Thoracic aorta (tissue), 2 donors: Measurements from ENCODE around the gene STARD3NL. TPM values are rescaled to one million over a fixed set of nuclear protein-coding genes. Genes with fewer than 3 reads are reported as not detected.

Experiments
- ATAC-seq: fragments of 150-250 bp; one replicate; pipeline ENCODE4 v1.8.0; 2017; ENCODE audit warnings: low read depth; ENCODE audit not compliant: insufficient number of reproducible peaks, low FRiP score
- DNase-seq: peaks from one replicate; pipeline ENCODE4 v3.0.0-alpha.2; 2020; ENCODE audit warnings: low spot score
- H3K27ac ChIP-seq, 2 donors: fragments of 200-600 bp; sonication (generic); 1 replicate in 1 of 2; 2 replicates in 1 of 2; pipeline ENCODE4 v1.5.1; 2016; ENCODE audit warnings: mild to moderate bottlenecking in 2 of 2, moderate library complexity in 2 of 2
- H3K27me3 ChIP-seq: fragments of 200-600 bp; sonication (generic); replicated peaks from 2 replicates; pipeline ENCODE4 v1.6.0; 2016; ENCODE audit warnings: mild to moderate bottlenecking; ENCODE audit not compliant: insufficient read depth
- H3K36me3 ChIP-seq: fragments of 200-600 bp; sonication (generic); one replicate; pipeline ENCODE4 v1.5.1; 2016
- H3K4me1 ChIP-seq, 2 donors: fragments of 200-600 bp; sonication (generic); 1 replicate in 1 of 2; 2 replicates in 1 of 2; pipeline versions ENCODE4 v1.5.1 to v1.6.0; 2016; ENCODE audit warnings: low read depth in 2 of 2, mild to moderate bottlenecking in 1 of 2; ENCODE audit not compliant: control insufficient read depth in 1 of 2
- H3K4me3 ChIP-seq: fragments of 200-600 bp; sonication (generic); 2 replicates; pipeline ENCODE4 v1.5.1; 2016; ENCODE audit warnings: mild to moderate bottlenecking
- H3K9me3 ChIP-seq: fragments of 200-600 bp; sonication (generic); 2 replicates; pipeline ENCODE4 v1.5.1; 2016
- CTCF ChIP-seq: fragments of 200-600 bp; sonication (generic); IDR thresholded peaks from one replicate; pipeline ENCODE4 v1.5.1; 2019; ENCODE audit warnings: antibody characterized with exemption
- total RNA-seq, 2 donors: library from RNA; depleted of rRNA; stranded (reverse); fragments of >200 nt; gene quantifications; one replicate each; pipeline versions ENCODE4 v1.1.0 to v1.2.3, GENCODE V29; 2016

The STARD3NL gene
- total RNA-seq: 10 to 100 TPM; 24.8 to 27.6 TPM

GRCh38 chr7:38178004-38178694 is at the start of gene STARD3NL:
Gene STARD3NL, plus strand, starts transcription at chr7:38178245. Its CDS starts 29,260 bp downstream, at chr7:38207505.
- peak; percentile 100 for DNase-seq
- no peaks in the 10 kb centered on the region for H3K27me3 ChIP-seq
- H3K9me3 ChIP-seq: no peaks in the 10 kb centered on the region
- H3K4me3 ChIP-seq: peak within 1 kb of the TSS; percentile 97
- peak within 1 kb of the TSS; percentile 92 to 93 for H3K27ac ChIP-seq
- ATAC-seq: peak; percentile 99
- H3K36me3 ChIP-seq: no peaks in the 10 kb centered on the region
- TF ChIP-seq CTCF: peak; percentile 16
- H3K4me1 ChIP-seq: peaks cover 19 to 22% of the 10 kb centered on the region in 2 donors

DNA sequence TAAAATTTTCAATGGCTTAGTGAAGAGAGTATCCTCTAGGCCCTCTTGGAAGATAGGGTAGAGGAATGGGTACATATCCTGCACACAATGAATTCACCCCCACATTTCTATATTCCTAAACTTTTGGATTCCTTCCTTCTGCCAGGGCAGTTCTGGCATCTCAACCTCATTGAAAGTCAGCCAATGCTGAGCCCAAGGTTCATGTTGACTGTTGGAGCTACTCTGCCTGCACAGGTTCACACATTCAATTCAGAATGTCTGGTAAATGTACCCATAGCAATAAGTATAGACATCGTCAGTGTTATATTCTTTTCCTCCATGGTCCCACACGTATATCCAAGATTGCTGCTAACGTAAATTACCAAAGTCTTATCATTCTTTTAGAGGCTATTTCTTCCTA is 48.9 kb upstream of the STARD3NL start:
- no peak overlapping the region for H3K27ac ChIP-seq
- H3K4me1 ChIP-seq: no peaks in the 10 kb centered on the region
- H3K4me3 ChIP-seq: no peak overlapping the region
- no peaks in the 10 kb centered on the region for H3K36me3 ChIP-seq
- no peaks in the 10 kb centered on the region for H3K27me3 ChIP-seq
- no peak for TF ChIP-seq CTCF
- DNase-seq: no peak
- H3K9me3 ChIP-seq: no peaks in the 10 kb centered on the region
- no peak for ATAC-seq

DNA sequence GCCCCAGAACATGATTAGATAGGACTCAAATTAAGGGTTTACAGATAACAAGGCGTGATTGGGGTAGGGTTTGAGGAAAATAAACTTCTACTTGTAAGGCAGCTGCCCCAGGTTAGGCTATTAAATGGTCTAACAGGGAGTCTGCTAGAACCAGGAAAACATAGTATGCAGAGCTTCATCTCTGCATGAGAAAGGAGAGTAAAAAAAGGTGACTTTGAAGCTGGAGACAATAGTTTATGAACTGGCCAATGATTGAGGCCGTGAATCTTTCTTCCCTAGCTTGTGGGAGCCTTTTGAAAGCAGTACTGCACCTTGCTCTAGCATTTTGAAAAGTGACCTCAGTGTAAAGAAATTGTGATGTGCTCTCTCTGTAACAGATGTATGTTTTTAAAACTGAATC is 48.5 kb upstream of the STARD3NL start:
- no peak overlapping the region for H3K4me3 ChIP-seq
- H3K4me1 ChIP-seq: no peaks in the 10 kb centered on the region
- DNase-seq (no peak), ATAC-seq (no peak)
- H3K27me3 ChIP-seq: no peaks in the 10 kb centered on the region
- no peak overlapping the region for H3K27ac ChIP-seq
- H3K36me3 ChIP-seq: no peaks in the 10 kb centered on the region
- TF ChIP-seq CTCF: no peak
- no peaks in the 10 kb centered on the region for H3K9me3 ChIP-seq

DNA sequence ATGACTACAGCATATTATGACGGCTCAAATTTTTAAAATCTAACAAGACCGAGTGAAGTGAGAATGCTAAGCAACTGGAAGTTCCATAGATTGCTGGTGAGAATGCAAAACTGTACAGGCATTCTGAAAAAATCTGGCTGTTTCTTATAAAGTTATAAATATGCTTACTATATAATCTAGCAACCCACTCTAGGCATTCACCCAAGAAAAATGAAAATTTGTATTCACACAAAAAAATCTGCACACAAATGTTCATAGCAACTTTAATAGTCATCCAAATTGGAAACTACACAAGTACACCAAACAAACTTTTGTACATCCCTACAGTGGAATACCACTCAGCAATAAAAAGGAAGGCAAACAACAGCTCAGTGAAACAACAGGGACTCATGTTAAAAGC is 39.9 kb upstream of the STARD3NL start:
- no peaks in the 10 kb centered on the region for H3K9me3 ChIP-seq
- DNase-seq: no peak
- no peak overlapping the region for H3K27ac ChIP-seq
- no peaks in the 10 kb centered on the region for H3K27me3 ChIP-seq
- ATAC-seq: no peak
- H3K36me3 ChIP-seq: no peaks in the 10 kb centered on the region
- no peak overlapping the region for H3K4me3 ChIP-seq
- TF ChIP-seq CTCF: no peak
- H3K4me1 ChIP-seq: no peaks in the 10 kb centered on the region

DNA sequence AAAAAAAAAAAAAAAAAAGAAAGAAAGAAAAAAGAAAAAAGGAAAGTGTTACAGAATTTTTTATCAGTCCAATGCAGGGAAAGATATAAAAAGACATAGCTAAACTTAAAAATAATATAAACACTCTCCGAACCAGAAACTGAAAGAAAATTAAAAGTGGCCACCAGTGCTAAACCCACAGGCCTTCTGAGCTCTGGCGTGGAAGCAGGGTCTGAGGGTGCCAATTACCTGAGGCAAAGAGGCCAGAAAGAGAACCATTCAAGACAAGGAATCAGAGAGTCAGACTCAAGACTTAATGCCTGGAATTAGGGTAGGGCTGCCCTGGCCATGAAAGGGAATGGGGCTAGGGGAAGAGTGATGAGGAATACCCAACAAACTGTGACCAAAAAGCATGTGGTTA is 36.9 kb upstream of the STARD3NL start:
- no peaks in the 10 kb centered on the region for H3K4me1 ChIP-seq
- DNase-seq (no peak), ATAC-seq (no peak)
- H3K9me3 ChIP-seq: no peaks in the 10 kb centered on the region
- no peak for TF ChIP-seq CTCF
- H3K27ac ChIP-seq: no peak overlapping the region
- H3K36me3 ChIP-seq: no peaks in the 10 kb centered on the region
- H3K27me3 ChIP-seq: no peaks in the 10 kb centered on the region
- H3K4me3 ChIP-seq: no peak overlapping the region
